ENCODE data around the gene FAM81A. TPM values are rescaled to one million over a fixed set of nuclear protein-coding genes. Genes with fewer than 3 reads are reported as not detected.
A peak's percentile ranks its signal among the peaks of the same experiment; 100 is the strongest.
"Not testable (repeated sequence)": the region's sequence is repeated elsewhere in the genome, so short reads cannot be mapped to it uniquely, and the experiment has no call there.

Gene FAM81A
- polyA plus RNA-seq, 1 donor: 5.3 TPM

DNA sequence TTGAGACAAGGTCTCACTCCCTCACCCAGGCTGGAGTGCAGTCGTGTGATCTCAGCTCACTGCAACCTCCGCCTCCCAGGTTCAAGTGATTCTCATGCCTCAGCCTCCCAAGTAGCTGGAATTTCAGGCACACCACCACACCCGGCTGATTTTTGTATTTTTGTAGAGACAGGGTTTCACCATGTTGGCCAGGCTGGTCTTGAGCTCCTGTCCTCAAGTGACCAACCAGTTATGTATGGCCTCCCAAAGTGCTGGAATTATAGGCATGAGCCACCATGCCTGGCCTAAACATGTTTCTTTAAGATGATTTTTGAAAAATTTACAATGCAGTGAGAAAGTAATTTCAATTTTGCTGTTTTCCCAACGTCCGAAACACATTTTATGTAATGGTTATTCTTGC is 37.2 kb downstream of the FAM81A start:
- not testable (repeated sequence) for H3K27ac ChIP-seq (ENCODE audit: low read length); H3K36me3 ChIP-seq (ENCODE audit: control insufficient read depth, insufficient read depth, low read length); H3K27me3 ChIP-seq (ENCODE audit: control insufficient read depth, insufficient read depth, low read length); H3K4me3 ChIP-seq (ENCODE audit: low read length); H3K4me1 ChIP-seq (ENCODE audit: control insufficient read depth, insufficient read depth, low read length); H3K9me3 ChIP-seq (ENCODE audit: control insufficient read depth, low read depth, low read length); DNase-seq
- WGBS (ENCODE audit: insufficient coverage, low lambda C conversion rate): 100% methylated on average over 2 of the region's 5 CpGs

DNA sequence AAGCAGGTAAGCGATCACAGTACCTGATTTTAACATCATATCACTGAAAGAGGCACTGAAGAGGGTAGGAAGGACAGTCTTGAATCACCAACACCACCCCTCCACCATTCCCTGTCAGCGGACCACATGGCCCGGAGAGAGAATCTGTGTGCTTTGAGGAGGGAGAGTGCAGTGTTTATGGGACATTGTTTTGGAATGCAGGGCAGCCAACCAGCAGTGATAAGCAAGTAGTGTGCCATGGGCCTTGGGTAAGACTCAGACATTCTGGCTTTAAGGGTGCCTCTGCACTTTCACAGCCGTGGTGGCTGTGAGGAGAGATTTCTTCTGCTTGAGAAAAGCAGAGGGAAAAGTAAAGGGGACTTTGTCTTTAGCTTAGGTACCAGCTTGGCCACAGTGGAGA is 46.4 kb downstream of the FAM81A start:
- no peak overlapping the region for H3K27ac ChIP-seq (ENCODE audit: low read length)
- WGBS (ENCODE audit: insufficient coverage, low lambda C conversion rate): no CpG with 5 or more reads among the region's 4 CpGs
- H3K27me3 ChIP-seq (ENCODE audit: control insufficient read depth, insufficient read depth, low read length): no peaks in the 10 kb centered on the region
- no peak for DNase-seq
- H3K4me1 ChIP-seq (ENCODE audit: control insufficient read depth, insufficient read depth, low read length): no peaks in the 10 kb centered on the region
- no peaks in the 10 kb centered on the region for H3K36me3 ChIP-seq (ENCODE audit: control insufficient read depth, insufficient read depth, low read length)
- H3K4me3 ChIP-seq (ENCODE audit: low read length): no peak overlapping the region
- H3K9me3 ChIP-seq (ENCODE audit: control insufficient read depth, low read depth, low read length): peaks cover 1% of the 10 kb centered on the region

DNA sequence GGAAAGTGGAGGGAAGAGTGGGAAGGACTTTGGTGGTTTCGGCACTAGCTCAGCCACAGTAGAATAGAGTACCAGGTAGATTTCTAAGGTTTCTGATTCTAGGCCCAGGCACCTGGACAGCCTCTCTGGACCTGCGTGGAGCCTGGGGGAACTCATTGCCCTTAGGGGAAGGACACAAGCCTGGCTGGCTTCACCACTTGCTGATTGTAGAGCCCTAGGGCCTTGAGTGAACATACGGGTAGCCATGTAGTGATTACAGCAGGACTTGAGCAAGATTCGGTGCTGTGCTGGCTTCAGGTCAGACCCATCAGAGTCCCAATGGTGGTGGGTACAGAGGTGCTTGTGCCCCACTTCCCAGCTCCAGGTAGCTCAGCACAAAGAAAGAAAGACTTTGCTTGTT is 47.0 kb downstream of the FAM81A start:
- Histone ChIP-seq H3K27ac (ENCODE audit: low read length) (no peak overlapping the region), H3K4me1 (ENCODE audit: control insufficient read depth, insufficient read depth, low read length) (no peaks in the 10 kb centered on the region), H3K9me3 (ENCODE audit: control insufficient read depth, low read depth, low read length) (peaks cover 4% of the 10 kb centered on the region), H3K27me3 (ENCODE audit: control insufficient read depth, insufficient read depth, low read length) (no peaks in the 10 kb centered on the region), H3K4me3 (ENCODE audit: low read length) (no peak overlapping the region), H3K36me3 (ENCODE audit: control insufficient read depth, insufficient read depth, low read length) (no peaks in the 10 kb centered on the region)
- no peak for DNase-seq
- WGBS (ENCODE audit: insufficient coverage, low lambda C conversion rate): no CpG with 5 or more reads among the region's 4 CpGs

DNA sequence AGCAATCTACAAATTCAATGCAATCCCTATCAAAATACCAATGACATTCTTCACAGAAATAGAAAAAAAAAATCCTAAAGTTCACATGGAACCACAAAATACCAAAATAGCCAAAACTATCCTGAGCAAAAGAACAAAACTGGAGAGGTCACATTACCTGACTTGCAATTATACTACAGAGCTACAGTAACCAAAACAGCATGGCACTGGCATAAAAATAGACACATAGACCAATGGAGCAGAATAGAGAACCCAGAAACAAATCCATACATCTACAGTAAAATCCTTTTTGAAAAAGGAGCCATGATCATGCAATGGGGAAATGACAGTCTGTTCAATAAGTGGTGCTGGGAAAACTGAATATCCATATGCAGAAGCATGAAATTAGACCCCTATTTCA is 51.5 kb downstream of the FAM81A start:
- not testable (repeated sequence) for H3K4me3 ChIP-seq (ENCODE audit: low read length); H3K27ac ChIP-seq (ENCODE audit: low read length); H3K36me3 ChIP-seq (ENCODE audit: control insufficient read depth, insufficient read depth, low read length); DNase-seq; H3K9me3 ChIP-seq (ENCODE audit: control insufficient read depth, low read depth, low read length); H3K4me1 ChIP-seq (ENCODE audit: control insufficient read depth, insufficient read depth, low read length); H3K27me3 ChIP-seq (ENCODE audit: control insufficient read depth, insufficient read depth, low read length)

DNA sequence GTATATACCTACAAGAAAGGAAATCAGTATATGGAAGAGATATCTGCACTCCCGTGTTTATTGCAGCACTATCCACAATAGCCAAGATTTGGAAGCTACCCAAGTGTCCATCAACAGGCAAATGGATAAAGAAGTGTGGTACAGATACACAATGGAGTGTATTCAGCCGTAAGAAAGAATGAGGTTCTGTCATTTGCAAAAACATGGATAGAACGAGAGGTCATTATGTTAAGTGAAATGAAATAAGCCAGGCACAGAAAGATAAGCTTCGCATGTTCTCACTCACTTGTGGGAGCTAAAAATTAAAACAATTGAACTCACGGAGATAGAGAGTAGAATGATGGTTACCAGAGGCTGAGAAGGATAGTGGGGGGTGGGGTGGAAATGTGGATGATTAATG is 53.1 kb downstream of the FAM81A start:
- WGBS (ENCODE audit: insufficient coverage, low lambda C conversion rate): 79% methylated on average over 4 of the region's 5 CpGs
- Histone ChIP-seq H3K27me3 (ENCODE audit: control insufficient read depth, insufficient read depth, low read length) (no peaks in the 10 kb centered on the region), H3K4me3 (ENCODE audit: low read length) (no peak overlapping the region), H3K4me1 (ENCODE audit: control insufficient read depth, insufficient read depth, low read length) (no peaks in the 10 kb centered on the region), H3K27ac (ENCODE audit: low read length) (no peak overlapping the region), H3K9me3 (ENCODE audit: control insufficient read depth, low read depth, low read length) (peaks cover 4% of the 10 kb centered on the region), H3K36me3 (ENCODE audit: control insufficient read depth, insufficient read depth, low read length) (no peaks in the 10 kb centered on the region)
- no peak for DNase-seq

DNA sequence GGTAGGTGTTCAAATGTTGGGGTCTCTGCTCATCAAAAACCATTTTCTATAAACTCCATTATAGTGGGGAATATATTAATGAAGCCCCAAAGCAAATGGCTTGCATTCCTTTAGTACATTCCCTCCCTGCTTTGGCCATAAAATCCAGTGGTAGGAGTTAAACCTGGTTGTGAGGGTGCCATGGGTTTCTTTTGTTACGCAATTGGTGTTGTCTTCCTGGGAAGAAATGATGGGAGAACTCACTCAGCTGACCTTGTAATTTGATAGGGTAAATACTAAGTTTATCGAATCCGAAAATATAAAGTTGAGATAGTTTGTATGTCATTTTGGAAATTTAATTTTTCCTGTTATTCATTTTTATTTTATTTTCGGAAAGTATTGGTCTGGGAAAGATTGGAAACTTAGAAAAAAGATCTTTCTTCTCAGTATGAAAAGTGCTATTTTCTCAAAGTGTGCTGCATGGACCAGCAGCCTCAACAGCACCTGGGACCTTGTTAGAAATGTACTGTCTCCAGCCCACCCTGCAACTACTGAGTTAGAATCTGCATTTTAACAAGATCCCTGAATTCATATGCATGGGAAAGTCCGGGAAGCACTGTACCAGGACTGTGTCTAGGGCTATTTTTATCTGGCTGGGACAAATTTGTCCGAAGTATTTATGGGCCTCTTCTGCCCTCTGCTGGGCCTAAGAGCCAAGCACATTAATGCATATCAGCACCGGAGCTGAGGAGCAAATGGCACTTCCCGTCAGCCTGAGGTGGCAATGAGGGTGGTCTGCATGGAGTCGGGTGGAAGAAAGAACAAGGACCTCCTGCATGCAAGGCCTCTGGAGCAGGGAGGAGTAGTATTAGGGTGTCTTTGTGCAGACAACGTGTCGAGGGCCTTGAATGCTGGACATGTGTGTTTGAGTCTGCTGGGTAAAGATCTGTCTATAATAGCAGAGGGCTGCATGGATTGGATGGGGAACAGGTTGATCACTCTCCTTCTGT is 54.7 kb downstream of the FAM81A start:
- WGBS (ENCODE audit: insufficient coverage, low lambda C conversion rate): 71% methylated on average over 3 of the region's 11 CpGs
- H3K4me1 ChIP-seq (ENCODE audit: control insufficient read depth, insufficient read depth, low read length): no peaks in the 10 kb centered on the region
- H3K9me3 ChIP-seq (ENCODE audit: control insufficient read depth, low read depth, low read length): peaks cover 4% of the 10 kb centered on the region
- H3K4me3 ChIP-seq (ENCODE audit: low read length): no peak overlapping the region
- no peak overlapping the region for H3K27ac ChIP-seq (ENCODE audit: low read length)
- peak; percentile 43 to 64 for DNase-seq
- no peaks in the 10 kb centered on the region for H3K36me3 ChIP-seq (ENCODE audit: control insufficient read depth, insufficient read depth, low read length)
- H3K27me3 ChIP-seq (ENCODE audit: control insufficient read depth, insufficient read depth, low read length): no peaks in the 10 kb centered on the region

DNA sequence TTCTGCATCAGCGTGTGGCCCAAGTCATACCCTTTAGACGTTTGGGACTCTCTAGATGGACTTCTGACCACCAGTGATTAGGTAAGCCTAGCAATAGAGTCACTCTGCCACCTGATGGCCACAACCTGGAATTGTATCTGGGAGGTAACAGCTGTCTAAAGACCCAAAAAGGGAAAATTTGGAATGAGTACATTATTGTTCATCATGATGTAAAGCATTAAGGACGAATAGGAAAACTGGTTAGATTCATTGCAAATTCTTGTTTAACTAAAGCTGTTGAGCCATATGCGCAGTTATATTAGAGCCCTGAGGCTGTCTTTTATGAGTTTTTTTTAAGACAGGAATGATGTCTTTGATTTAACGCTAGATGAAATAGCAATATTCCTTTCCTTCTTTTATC is 63.6 kb downstream of the FAM81A start:
- Histone ChIP-seq H3K9me3 (ENCODE audit: control insufficient read depth, low read depth, low read length) (no peaks in the 10 kb centered on the region), H3K4me3 (ENCODE audit: low read length) (no peak overlapping the region), H3K4me1 (ENCODE audit: control insufficient read depth, insufficient read depth, low read length) (no peaks in the 10 kb centered on the region), H3K27ac (ENCODE audit: low read length) (no peak overlapping the region), H3K27me3 (ENCODE audit: control insufficient read depth, insufficient read depth, low read length) (no peaks in the 10 kb centered on the region), H3K36me3 (ENCODE audit: control insufficient read depth, insufficient read depth, low read length) (no peaks in the 10 kb centered on the region)
- WGBS (ENCODE audit: insufficient coverage, low lambda C conversion rate): no CpG with 5 or more reads among the region's 5 CpGs
- peak; percentile 34 to 37 for DNase-seq

DNA sequence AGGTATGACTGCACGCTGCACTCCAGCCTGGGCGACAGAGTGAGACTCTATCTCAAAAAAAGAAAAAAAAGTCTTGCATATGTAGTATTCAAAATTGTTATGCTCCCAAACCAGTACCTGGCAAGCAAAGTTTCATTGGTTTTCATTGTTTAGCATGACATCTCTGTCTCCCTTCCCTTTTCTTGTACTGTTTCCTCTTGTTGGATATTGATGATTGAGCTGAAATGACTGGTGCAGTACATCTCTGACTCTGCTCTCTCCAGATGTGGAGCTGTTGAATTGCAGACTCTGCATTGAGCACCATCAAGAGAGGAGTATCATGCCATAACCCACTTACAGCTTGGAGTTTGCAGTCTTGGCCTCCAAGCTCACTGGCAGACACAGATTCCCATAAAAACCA is 77.2 kb downstream of the FAM81A start:
- H3K27me3 ChIP-seq (ENCODE audit: control insufficient read depth, insufficient read depth, low read length): no peaks in the 10 kb centered on the region
- H3K4me3 ChIP-seq (ENCODE audit: low read length): no peak overlapping the region
- no peak overlapping the region for H3K27ac ChIP-seq (ENCODE audit: low read length)
- DNase-seq: no peak
- no peaks in the 10 kb centered on the region for H3K4me1 ChIP-seq (ENCODE audit: control insufficient read depth, insufficient read depth, low read length)
- no peaks in the 10 kb centered on the region for H3K9me3 ChIP-seq (ENCODE audit: control insufficient read depth, low read depth, low read length)
- WGBS (ENCODE audit: insufficient coverage, low lambda C conversion rate): no CpG with 5 or more reads among the region's 2 CpGs
- H3K36me3 ChIP-seq (ENCODE audit: control insufficient read depth, insufficient read depth, low read length): no peaks in the 10 kb centered on the region

DNA sequence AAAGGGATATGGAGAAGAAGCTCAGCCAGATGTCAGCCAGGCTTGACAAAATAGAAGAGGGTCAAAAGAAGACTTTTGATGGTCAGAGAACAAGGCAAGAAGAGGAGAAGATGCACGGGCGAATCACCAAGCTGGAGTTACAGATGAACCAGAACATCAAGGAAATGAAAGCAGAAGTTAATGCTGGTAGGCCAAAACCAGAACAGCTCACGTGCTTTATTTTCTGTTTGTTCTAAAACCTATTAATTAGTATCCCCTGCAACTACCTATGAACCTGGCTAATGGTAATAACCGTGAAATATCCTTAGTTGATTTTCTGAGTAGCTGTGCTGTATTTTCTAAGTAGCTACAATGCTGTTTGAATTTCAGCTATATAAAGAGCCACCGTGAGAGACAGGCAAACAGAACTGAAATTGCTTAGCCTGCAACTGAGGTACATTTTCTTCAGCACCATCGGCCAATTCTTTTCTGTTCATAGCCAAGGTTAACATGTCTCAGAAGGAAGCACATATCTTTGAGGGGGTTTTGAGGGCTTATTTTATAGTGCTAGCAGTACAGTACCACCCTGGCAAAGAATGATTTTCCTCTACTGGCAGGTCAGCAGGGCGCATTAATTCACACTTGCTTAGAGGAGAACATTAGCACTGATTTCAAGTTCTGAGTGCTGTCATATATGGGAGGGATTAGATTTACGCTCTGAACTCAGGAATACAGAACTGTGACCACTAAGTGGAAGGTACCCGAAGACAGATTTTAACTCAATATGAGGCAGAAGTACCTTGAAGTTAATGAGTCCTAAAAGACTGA is 78.9 kb downstream of the FAM81A start:
- H3K27ac ChIP-seq (ENCODE audit: low read length): no peak overlapping the region
- WGBS (ENCODE audit: insufficient coverage, low lambda C conversion rate): 84% methylated on average over 3 of the region's 9 CpGs
- no peak for DNase-seq
- H3K4me3 ChIP-seq (ENCODE audit: low read length): no peak overlapping the region
- H3K4me1 ChIP-seq (ENCODE audit: control insufficient read depth, insufficient read depth, low read length): no peaks in the 10 kb centered on the region
- no peaks in the 10 kb centered on the region for H3K9me3 ChIP-seq (ENCODE audit: control insufficient read depth, low read depth, low read length)
- H3K27me3 ChIP-seq (ENCODE audit: control insufficient read depth, insufficient read depth, low read length): no peaks in the 10 kb centered on the region
- no peaks in the 10 kb centered on the region for H3K36me3 ChIP-seq (ENCODE audit: control insufficient read depth, insufficient read depth, low read length)

DNA sequence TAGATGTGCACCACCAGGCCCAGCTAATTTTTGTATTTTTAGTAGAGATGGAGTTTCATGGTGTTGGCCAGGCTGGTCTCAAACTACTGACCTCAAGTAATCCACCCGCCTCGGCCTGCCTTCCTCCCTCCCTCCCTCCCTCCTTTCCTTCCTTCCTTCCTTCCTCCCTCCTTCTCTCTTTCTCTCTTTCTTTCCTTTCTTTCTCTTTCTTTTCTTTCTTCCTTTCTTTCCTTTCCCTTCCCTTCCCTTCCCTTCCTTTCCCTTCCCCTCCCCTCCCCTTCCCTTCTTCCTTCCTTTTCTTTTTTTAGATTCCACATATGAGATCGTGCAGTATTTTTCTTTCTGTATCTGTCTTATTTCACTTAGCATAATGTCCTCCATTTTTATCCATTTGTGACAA is 81.3 kb downstream of the FAM81A start:
- Histone ChIP-seq H3K4me1 (ENCODE audit: control insufficient read depth, insufficient read depth, low read length) (no peaks in the 10 kb centered on the region), H3K27ac (ENCODE audit: low read length) (no peak overlapping the region), H3K27me3 (ENCODE audit: control insufficient read depth, insufficient read depth, low read length) (no peaks in the 10 kb centered on the region), H3K36me3 (ENCODE audit: control insufficient read depth, insufficient read depth, low read length) (no peaks in the 10 kb centered on the region), H3K4me3 (ENCODE audit: low read length) (no peak overlapping the region), H3K9me3 (ENCODE audit: control insufficient read depth, low read depth, low read length) (no peaks in the 10 kb centered on the region)
- 88% methylated on average over 2 of the region's 3 CpGs for WGBS (ENCODE audit: insufficient coverage, low lambda C conversion rate)
- DNase-seq: no peak
